Bronchial epithelial cell (primary cell): ENCODE measurements around the gene LMCD1. TPM values are rescaled to one million over a fixed set of nuclear protein-coding genes. Genes with fewer than 3 reads are reported as not detected.

Source experiments
- DNase-seq: peaks from one replicate; pipeline ENCODE4 v3.0.0-alpha.2; 2010; ENCODE audit warnings: low read depth
- FAIRE-seq: peaks from 2 replicates; lab custom pipeline; 2011; peaks lifted over from hg19 to GRCh38; lab: Jason Lieb, UNC
- H3K27me3 ChIP-seq: 2 replicates; pipeline ENCODE4 v1.5.1; 2011; ENCODE audit warnings: low read length; ENCODE audit not compliant: control insufficient read depth, insufficient read depth
- H3K36me3 ChIP-seq: 2 replicates; pipeline ENCODE4 v1.5.1; 2011; ENCODE audit warnings: low read length; ENCODE audit not compliant: control insufficient read depth, insufficient read depth
- H3K4me3 ChIP-seq: 2 replicates; pipeline ENCODE4 v1.5.1; 2011; ENCODE audit warnings: mild to moderate bottlenecking, low read depth, low read length, control low read depth
- total RNA-seq: library from RNA; depleted of rRNA; stranded (reverse); fragments of >200 nt; gene quantifications from 2 replicates; pipeline ENCODE4 v1.2.1, GENCODE V29; 2014
- TF ChIP-seq, protein P1 (sequence below): IDR thresholded peaks from 2 replicates; pipeline ENCODE4 v1.5.1; 2011; ENCODE audit warnings: mild to moderate bottlenecking, moderate library complexity, low read length, control low read depth, inconsistent platforms; ENCODE audit not compliant: insufficient read depth, severe bottlenecking

Gene LMCD1
- total RNA-seq, 1 donor from 2014 or later: 2.6 TPM

DNA sequence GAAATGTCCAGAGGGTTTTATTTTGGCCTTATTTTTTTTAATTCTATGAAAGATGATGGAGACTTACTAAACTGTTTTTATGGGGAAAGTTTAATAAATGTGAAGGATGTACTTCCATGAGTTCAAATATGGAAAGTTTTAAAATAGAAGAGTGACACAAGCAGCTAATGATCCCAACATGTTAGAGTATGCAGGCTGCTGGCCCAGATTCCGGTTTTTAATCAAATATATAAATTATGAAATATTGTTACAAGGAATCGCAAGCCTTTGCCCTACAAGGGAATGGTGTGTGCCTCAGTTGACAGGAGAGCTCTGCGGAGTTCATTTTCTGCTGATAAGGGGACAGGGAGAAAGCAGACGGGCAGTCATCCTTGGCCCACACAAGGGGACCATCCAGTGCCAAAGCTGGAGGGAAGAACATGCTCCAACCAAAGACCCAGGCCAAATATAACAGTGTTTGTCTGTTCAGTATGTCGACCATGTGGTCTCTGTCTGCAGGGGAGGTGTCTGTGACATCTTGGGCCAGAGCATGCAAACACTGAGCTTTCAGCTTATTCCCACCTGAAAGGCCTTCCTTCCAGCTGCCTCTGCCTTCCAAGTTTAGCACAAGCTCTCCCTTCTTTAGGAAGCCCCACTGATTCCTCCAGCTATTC, 73.2 kb downstream of the LMCD1 start:
- Histone ChIP-seq H3K27me3 (no peaks in the 10 kb centered on the region), H3K4me3 (no peak overlapping the region), H3K36me3 (no peaks in the 10 kb centered on the region)
- FAIRE-seq (no peak), DNase-seq (no peak)
- TF ChIP-seq, protein P1, sequence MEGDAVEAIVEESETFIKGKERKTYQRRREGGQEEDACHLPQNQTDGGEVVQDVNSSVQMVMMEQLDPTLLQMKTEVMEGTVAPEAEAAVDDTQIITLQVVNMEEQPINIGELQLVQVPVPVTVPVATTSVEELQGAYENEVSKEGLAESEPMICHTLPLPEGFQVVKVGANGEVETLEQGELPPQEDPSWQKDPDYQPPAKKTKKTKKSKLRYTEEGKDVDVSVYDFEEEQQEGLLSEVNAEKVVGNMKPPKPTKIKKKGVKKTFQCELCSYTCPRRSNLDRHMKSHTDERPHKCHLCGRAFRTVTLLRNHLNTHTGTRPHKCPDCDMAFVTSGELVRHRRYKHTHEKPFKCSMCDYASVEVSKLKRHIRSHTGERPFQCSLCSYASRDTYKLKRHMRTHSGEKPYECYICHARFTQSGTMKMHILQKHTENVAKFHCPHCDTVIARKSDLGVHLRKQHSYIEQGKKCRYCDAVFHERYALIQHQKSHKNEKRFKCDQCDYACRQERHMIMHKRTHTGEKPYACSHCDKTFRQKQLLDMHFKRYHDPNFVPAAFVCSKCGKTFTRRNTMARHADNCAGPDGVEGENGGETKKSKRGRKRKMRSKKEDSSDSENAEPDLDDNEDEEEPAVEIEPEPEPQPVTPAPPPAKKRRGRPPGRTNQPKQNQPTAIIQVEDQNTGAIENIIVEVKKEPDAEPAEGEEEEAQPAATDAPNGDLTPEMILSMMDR: no peak

DNA sequence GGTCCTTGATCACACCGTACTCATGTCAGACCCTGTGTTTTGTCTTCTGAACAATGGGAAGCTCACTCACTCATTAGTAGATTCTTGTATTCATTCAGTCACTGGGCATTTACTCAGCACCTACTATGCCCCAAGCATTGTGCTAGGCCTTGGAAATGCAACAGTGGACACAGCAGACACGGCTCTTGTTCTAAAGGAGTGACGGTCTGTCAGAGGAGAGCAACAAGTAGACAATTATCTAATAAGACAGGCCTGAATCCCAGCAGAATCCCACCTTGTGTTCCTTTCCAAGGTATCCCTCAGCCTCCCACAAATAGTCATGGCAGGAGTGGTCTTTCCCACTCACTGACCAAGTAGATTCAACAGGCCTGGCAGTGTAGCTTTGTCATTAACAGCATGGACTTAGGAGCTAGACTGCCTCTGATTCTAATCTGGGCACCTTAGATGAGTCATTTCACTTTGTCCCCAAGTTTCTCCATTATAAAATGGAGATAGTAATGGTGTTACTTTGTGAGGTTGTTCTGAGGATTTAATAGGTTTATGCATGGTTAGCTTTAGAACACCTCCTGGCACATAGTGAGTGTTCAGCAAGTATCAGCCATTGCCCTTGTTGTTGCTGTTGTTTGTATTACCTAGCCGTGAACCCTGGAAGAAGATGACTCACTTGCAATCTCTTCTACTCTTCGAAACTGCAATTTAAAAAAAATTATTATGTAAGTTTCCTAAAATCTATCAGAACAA, 73.9 kb downstream of the LMCD1 start:
- peak; percentile 22 for DNase-seq
- Histone ChIP-seq H3K4me3 (no peak overlapping the region), H3K36me3 (no peaks in the 10 kb centered on the region), H3K27me3 (no peaks in the 10 kb centered on the region)
- TF ChIP-seq, protein P1: no peak
- no peak for FAIRE-seq

DNA sequence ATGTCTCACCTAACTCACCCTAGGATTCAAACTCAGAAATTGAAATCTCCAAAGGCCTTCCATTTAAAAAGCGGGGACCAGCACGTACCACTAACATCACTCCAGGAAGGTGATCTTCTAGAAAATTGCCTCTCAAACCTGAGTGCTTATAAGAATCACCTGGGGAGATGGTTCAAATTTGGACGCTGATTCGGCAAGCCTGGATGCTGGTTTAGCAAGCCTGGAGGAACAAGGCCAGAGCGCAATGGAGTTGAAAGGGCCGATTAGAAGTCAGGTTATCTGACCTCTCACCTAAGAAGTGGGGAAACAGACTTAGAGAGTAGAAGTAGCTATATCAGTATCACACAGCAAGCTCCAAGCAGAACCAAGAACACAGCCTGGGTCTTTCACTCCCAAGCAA, 74.8 kb downstream of the LMCD1 start:
- Histone ChIP-seq H3K36me3 (no peaks in the 10 kb centered on the region), H3K4me3 (no peak overlapping the region), H3K27me3 (no peaks in the 10 kb centered on the region)
- FAIRE-seq (no peak), DNase-seq (no peak)
- TF ChIP-seq, protein P1: no peak

DNA sequence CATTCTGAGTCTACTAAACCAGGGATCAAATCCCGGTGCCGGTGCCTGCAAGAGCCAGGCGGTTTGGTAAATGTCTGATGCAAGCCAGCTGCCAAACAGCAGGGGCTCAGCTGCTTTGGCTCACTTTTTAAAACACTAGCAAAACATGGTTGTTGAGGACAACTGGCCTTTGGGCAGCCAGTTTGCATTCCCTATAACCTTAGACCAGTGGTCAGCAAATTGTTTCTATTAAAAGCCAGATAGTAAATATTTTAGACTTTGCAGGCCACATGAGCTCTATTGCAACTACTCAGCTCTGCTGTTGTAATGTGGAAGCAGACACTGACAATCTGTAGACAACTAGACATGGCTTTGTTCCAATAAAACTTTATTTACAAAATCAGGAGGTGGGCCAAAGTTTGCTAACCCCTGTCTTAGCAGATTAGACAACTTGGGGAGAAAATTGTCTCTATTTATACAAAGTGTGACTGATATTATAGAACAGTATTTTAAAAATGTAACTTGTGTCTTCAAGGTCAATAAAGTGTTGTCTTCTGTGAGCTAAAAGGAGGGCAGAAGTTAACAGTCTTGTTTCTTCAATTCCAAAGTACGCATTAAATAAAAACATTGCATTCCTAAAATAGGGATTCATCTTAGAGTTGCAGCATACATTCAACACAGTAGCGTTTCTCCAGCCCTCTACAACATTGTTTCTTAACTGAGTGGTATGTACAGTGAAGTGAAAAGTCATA, 75.4 kb downstream of the LMCD1 start:
- H3K36me3 ChIP-seq: no peaks in the 10 kb centered on the region
- no peak overlapping the region for H3K4me3 ChIP-seq
- FAIRE-seq: no peak
- TF ChIP-seq, protein P1: no peak
- no peaks in the 10 kb centered on the region for H3K27me3 ChIP-seq
- DNase-seq: no peak

DNA sequence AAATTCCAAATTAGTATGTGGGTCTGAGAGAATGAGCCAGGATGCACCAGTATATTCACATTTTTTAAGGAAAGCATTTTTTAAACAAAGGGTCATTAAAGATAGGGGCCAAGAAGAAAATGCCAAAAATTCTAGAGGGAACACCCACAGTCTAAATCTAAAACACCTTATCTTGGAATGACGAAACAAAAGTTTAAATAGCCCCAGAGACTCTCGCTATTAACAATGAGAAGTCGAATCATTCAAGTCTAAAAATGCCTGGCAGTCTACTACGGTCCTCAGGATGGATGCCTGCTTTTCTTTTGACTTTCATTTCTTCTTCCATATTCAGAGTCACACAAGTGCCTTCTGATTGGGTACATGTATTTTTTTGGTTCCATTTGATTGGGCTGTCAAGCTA, 76.7 kb downstream of the LMCD1 start:
- TF ChIP-seq, protein P1: no peak
- FAIRE-seq (no peak), DNase-seq (no peak)
- no peaks in the 10 kb centered on the region for H3K27me3 ChIP-seq
- H3K4me3 ChIP-seq: no peak overlapping the region
- H3K36me3 ChIP-seq: no peaks in the 10 kb centered on the region
